ENCODE data around the gene VPS16. TPM values are rescaled to one million over a fixed set of nuclear protein-coding genes. Genes with fewer than 3 reads are reported as not detected.

VPS16 gene
- total RNA-seq, 1 experiment from 2014 or later, result 46.6 TPM

DNA sequence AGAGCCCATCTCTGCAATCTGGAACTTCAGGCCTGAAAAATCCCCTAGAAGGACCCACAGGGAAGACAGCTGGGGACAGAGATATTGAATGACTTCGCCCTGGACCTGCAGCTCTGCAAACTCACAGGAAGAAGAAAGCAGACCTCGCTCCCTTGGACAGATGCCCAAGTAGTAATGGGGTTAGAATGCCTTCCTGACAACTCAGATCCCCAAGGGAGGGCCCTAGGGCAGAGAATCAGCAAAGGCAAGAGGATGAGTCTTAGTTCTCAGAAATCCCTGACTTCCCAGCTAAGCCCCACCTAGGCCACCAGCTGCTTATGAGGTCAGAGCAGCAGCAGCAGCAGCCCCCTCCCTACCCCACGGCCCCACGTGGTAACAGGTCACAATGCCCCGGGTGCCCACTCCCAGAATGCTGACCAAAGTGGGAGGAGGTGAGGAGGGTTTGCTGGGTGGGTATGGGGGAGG lies 25.9 kb upstream of the VPS16 start, which contains the start of gene C20orf141:
C20orf141 (plus strand) TSS at position 401 of the 465 bp plus-strand sequence. CDS start 198 bp downstream, outside the sequence.
- BruUV-seq (replicated peaks), result no TSS peak
- no peak within 1 kb of the TSS for H3K4me3 Mint-ChIP-seq (ENCODE audit: unreplicated experiment)
- Histone ChIP-seq H3K36me3 (ENCODE audit: control insufficient read depth, insufficient read depth, low read length) (no peaks in the 10 kb centered on the region), H3K27me3 (replicated peaks; ENCODE audit: control insufficient read depth, insufficient read depth, low read length) (no peaks in the 10 kb centered on the region), H3K9me3 (peaks cover 10% of the 10 kb centered on the region; the same call in 1 of the 2 replicates), H3K4me1 (peaks cover under 1% of the 10 kb centered on the region; the same call in 1 of the 2 replicates), H3K4me3 (ENCODE audit: low read depth, low read length) (no peak within 1 kb of the TSS)
- POLR2A ChIA-PET, result no interaction called here
- DNase-seq, result no peak
- H3K9me3 Mint-ChIP-seq (ENCODE audit: unreplicated experiment), result peaks cover 18% of the 10 kb centered on the region
- no peak within 1 kb of the TSS for H3K27ac Mint-ChIP-seq (ENCODE audit: unreplicated experiment)
- intact Hi-C loops (cut with micrococcal nuclease; ENCODE audit: unreplicated experiment), result no loop called here
- no peaks in the 10 kb centered on the region for H3K4me1 Mint-ChIP-seq (ENCODE audit: low read depth, unreplicated experiment)
- no peaks in the 10 kb centered on the region for H3K36me3 Mint-ChIP-seq (ENCODE audit: insufficient read depth, unreplicated experiment)
- no peaks in the 10 kb centered on the region for H3K27me3 Mint-ChIP-seq (ENCODE audit: insufficient read depth, unreplicated experiment)
- CTCF ChIA-PET, result no interaction called here
- TF ChIP-seq, protein P1, sequence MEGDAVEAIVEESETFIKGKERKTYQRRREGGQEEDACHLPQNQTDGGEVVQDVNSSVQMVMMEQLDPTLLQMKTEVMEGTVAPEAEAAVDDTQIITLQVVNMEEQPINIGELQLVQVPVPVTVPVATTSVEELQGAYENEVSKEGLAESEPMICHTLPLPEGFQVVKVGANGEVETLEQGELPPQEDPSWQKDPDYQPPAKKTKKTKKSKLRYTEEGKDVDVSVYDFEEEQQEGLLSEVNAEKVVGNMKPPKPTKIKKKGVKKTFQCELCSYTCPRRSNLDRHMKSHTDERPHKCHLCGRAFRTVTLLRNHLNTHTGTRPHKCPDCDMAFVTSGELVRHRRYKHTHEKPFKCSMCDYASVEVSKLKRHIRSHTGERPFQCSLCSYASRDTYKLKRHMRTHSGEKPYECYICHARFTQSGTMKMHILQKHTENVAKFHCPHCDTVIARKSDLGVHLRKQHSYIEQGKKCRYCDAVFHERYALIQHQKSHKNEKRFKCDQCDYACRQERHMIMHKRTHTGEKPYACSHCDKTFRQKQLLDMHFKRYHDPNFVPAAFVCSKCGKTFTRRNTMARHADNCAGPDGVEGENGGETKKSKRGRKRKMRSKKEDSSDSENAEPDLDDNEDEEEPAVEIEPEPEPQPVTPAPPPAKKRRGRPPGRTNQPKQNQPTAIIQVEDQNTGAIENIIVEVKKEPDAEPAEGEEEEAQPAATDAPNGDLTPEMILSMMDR (IDR thresholded peaks at IDR 0.05; ENCODE audit: insufficient read depth in 1 of 2, low read depth in 1 of 2, low read length in 1 of 2, severe bottlenecking in 1 of 2, unreplicated experiment in 1 of 2), result no peak

DNA sequence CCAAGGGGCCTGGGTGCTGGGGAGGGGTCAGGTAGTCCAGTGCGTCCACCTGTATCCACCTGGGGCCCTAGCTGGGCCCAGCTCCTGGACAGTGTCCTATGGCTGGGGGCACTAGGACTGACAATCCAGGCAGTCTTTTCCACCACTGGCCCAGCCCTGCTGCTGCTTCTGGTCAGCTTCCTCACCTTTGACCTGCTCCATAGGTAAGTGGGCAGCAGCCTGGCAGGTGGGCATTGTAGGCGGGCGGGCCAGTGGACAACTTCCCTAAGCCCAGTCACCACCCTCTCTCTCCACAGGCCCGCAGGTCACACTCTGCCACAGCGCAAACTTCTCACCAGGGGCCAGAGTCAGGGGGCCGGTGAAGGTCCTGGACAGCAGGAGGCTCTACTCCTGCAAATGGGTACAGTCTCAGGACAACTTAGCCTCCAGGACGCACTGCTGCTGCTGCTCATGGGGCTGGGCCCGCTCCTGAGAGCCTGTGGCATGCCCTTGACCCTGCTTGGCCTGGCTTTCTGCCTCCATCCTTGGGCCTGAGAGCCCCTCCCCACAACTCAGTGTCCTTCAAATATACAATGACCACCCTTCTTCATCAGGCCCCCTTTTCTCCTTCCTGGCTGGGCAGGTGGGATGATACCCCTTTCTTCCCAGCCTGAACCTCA lies 25.2 kb upstream of the VPS16 start:
- Mint-ChIP-seq H3K36me3 (ENCODE audit: insufficient read depth, unreplicated experiment) (no peaks in the 10 kb centered on the region), H3K27me3 (ENCODE audit: insufficient read depth, unreplicated experiment) (no peaks in the 10 kb centered on the region), H3K4me3 (ENCODE audit: unreplicated experiment) (no peak overlapping the region), H3K9me3 (ENCODE audit: unreplicated experiment) (peaks cover 18% of the 10 kb centered on the region), H3K4me1 (ENCODE audit: low read depth, unreplicated experiment) (peaks cover 7% of the 10 kb centered on the region), H3K27ac (ENCODE audit: unreplicated experiment) (no peak overlapping the region)
- no peaks in the 10 kb centered on the region for H3K36me3 ChIP-seq (ENCODE audit: control insufficient read depth, insufficient read depth, low read length)
- CTCF ChIA-PET, result no interaction called here
- H3K4me3 ChIP-seq (ENCODE audit: low read depth, low read length), result no peak overlapping the region
- intact Hi-C loops (cut with micrococcal nuclease; ENCODE audit: unreplicated experiment), result no loop called here
- no peaks in the 10 kb centered on the region for H3K27me3 ChIP-seq (replicated peaks; ENCODE audit: control insufficient read depth, insufficient read depth, low read length)
- POLR2A ChIA-PET, result no interaction called here
- BruUV-seq (replicated peaks), result no TSS peak
- H3K4me1 ChIP-seq, result peaks cover 8% of the 10 kb centered on the region; the same call in 1 of the 2 replicates
- H3K9me3 ChIP-seq, result peaks cover 10% of the 10 kb centered on the region; the same call in 1 of the 2 replicates
- TF ChIP-seq, protein P1 (IDR thresholded peaks at IDR 0.05; ENCODE audit: insufficient read depth in 1 of 2, low read depth in 1 of 2, low read length in 1 of 2, severe bottlenecking in 1 of 2, unreplicated experiment in 1 of 2), result no peak
- no peak for DNase-seq

DNA sequence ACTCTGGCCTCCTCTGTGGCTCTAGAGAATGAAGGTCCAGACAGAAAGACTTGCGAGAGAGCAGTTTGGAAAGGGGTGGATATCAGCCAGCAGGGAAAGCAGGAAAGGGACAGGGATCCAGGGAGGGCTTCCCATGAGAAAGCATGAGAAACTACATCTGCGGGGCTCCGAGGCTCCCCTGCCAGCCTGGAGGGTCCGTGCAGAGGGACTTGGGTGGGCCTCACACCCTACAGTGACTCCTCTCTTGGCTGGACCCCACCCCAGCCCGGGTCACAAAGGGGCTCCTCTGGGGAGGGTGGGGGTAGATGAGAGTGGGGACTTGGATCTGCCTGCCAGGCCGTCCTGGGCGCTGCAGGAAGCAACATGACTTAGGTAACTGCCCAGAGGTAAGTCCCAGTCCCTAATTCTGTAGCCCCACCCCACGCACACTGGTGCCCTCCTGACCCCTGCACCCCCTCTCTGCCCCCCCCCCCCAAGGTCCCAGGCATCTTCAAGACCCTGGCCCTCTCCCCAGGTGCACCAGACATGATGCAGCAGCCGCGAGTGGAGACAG lies 24.4 kb upstream of the VPS16 start, which contains the start of gene TMEM239:
TMEM239 (plus strand) TSS at position 335 of the 553 bp plus-strand sequence; CDS start at position 526, 191 bp downstream.
- no peak within 1 kb of the TSS for H3K27ac Mint-ChIP-seq (ENCODE audit: unreplicated experiment)
- BruUV-seq (replicated peaks), result no TSS peak
- H3K36me3 Mint-ChIP-seq (ENCODE audit: insufficient read depth, unreplicated experiment), result no peaks in the 10 kb centered on the region
- peaks cover 10% of the 10 kb centered on the region for H3K4me1 Mint-ChIP-seq (ENCODE audit: low read depth, unreplicated experiment)
- DNase-seq, result no peak
- Histone ChIP-seq H3K9me3 (peaks cover 10% of the 10 kb centered on the region; the same call in 1 of the 2 replicates), H3K27me3 (replicated peaks; ENCODE audit: control insufficient read depth, insufficient read depth, low read length) (no peaks in the 10 kb centered on the region), H3K4me1 (peaks cover 9% of the 10 kb centered on the region; the same call in 1 of the 2 replicates), H3K36me3 (ENCODE audit: control insufficient read depth, insufficient read depth, low read length) (no peaks in the 10 kb centered on the region), H3K4me3 (ENCODE audit: low read depth, low read length) (no peak within 1 kb of the TSS)
- CTCF ChIA-PET, result no interaction called here
- POLR2A ChIA-PET, result no interaction called here
- TF ChIP-seq, protein P1 (IDR thresholded peaks at IDR 0.05; ENCODE audit: insufficient read depth in 1 of 2, low read depth in 1 of 2, low read length in 1 of 2, severe bottlenecking in 1 of 2, unreplicated experiment in 1 of 2), result no peak
- H3K4me3 Mint-ChIP-seq (ENCODE audit: unreplicated experiment), result no peak within 1 kb of the TSS
- peaks cover 16% of the 10 kb centered on the region for H3K9me3 Mint-ChIP-seq (ENCODE audit: unreplicated experiment)
- no peaks in the 10 kb centered on the region for H3K27me3 Mint-ChIP-seq (ENCODE audit: insufficient read depth, unreplicated experiment)
- intact Hi-C loops (cut with micrococcal nuclease; ENCODE audit: unreplicated experiment), result no loop called here
